CD4-positive, alpha-beta T cell (primary cell): ENCODE results near the gene SIGLEC15. TPM values are rescaled to one million over a fixed set of nuclear protein-coding genes. Genes with fewer than 3 reads are reported as not detected.

Source experiments
- ATAC-seq: fragments of 200-7000 bp; cut with Tn5 transposase; one replicate; pipeline ENCODE4 v1.10.0; 2022; ENCODE audit warnings: mild to moderate bottlenecking; ENCODE audit not compliant: poor library complexity
- CTCF ChIA-PET: fragments of 350-600 bp; sonication (Branson Sonifier 250); formaldehyde crosslinking; loops from one replicate; lab custom pipeline; 2021; ENCODE audit warnings: antibody characterized with exemption, inconsistent platforms; lab: Charles Lee
- POLR2A ChIA-PET: fragments of 350-600 bp; sonication (Branson Sonifier 250); formaldehyde crosslinking; loops from one replicate; lab custom pipeline; 2021; ENCODE audit warnings: antibody characterized with exemption, inconsistent platforms; lab: Charles Lee
- DNase-seq, 14 experiments: peaks; one replicate each; pipeline ENCODE4 v3.0.0-alpha.2; 2013 to 2020; ENCODE audit warnings: mixed read lengths in 2 of 14
- H3K27ac ChIP-seq, 2 donors: one replicate each; pipeline versions ENCODE4 v1.5.1 to v1.7.0; 2013; ENCODE audit warnings: low read length in 2 of 2, low read depth in 1 of 2, mild to moderate bottlenecking in 1 of 2
- H3K27me3 ChIP-seq, 2 experiments: 1 replicate in 1 of 2; 2 replicates in 1 of 2; pipeline versions ENCODE4 v1.6.1 to v1.7.0; 2013; ENCODE audit warnings: low read length in 2 of 2, control low read depth in 1 of 2, mild to moderate bottlenecking in 1 of 2, moderate library complexity in 1 of 2; ENCODE audit not compliant: insufficient read depth in 2 of 2, control insufficient read depth in 1 of 2
- H3K36me3 ChIP-seq: one replicate; pipeline ENCODE4 v1.6.1; 2013; ENCODE audit warnings: low read length, control low read depth; ENCODE audit not compliant: insufficient read depth
- H3K4me1 ChIP-seq: one replicate; pipeline ENCODE4 v1.6.1; 2013; ENCODE audit warnings: low read length, control low read depth; ENCODE audit not compliant: insufficient read depth
- H3K4me3 ChIP-seq: one replicate; pipeline ENCODE4 v1.5.1; 2013; ENCODE audit warnings: mild to moderate bottlenecking, low read length, moderate library complexity
- H3K9me3 ChIP-seq, 2 experiments: 1 replicate in 1 of 2; 2 replicates in 1 of 2; pipeline versions ENCODE4 v1.6.1 to v1.7.0; 2013; ENCODE audit warnings: low read length in 2 of 2, mild to moderate bottlenecking in 2 of 2, control low read depth in 1 of 2, moderate library complexity in 1 of 2; ENCODE audit not compliant: control insufficient read depth in 1 of 2, insufficient read depth in 1 of 2
- H3K27ac Mint-ChIP-seq: one replicate; pipeline ENCODE4 v1.8.0; 2020; ENCODE audit warnings: mixed read lengths
- H3K27me3 Mint-ChIP-seq: one replicate; pipeline ENCODE4 v1.8.0; 2021; ENCODE audit warnings: mixed read lengths
- H3K36me3 Mint-ChIP-seq: one replicate; pipeline ENCODE4 v1.8.0; 2021; ENCODE audit warnings: low read depth, mixed read lengths
- H3K4me1 Mint-ChIP-seq: one replicate; pipeline ENCODE4 v1.8.0; 2021; ENCODE audit warnings: low read depth, mixed read lengths
- H3K4me3 Mint-ChIP-seq: one replicate; pipeline ENCODE4 v1.8.0; 2020; ENCODE audit warnings: mild to moderate bottlenecking, mixed read lengths
- H3K9me3 Mint-ChIP-seq: one replicate; pipeline ENCODE4 v1.8.0; 2020; ENCODE audit warnings: mixed read lengths
- intact Hi-C, 2 experiments: fragments of 100-400 bp; cut with DNase I in 1 of 2; cut with micrococcal nuclease in 1 of 2; formaldehyde crosslinking; loops; one replicate each; pipeline versions ENCODE4 v1.15.1 to v1.9.0; 2023 to 2025; cut with DNase I, micrococcal nuclease
- total RNA-seq, 174 experiments: library from RNA in 2 of 174; stranded (reverse) in 2 of 174; gene quantifications; one replicate each; pipeline ENCODE4 v1.2.3 and lab custom pipeline; 2021 to 2026
- TF ChIP-seq, protein P1 (sequence below): fragments of 200-600 bp; IDR thresholded peaks from one replicate; pipeline ENCODE4 v1.8.0; 2022; ENCODE audit warnings: antibody characterized with exemption, mild to moderate bottlenecking

Gene SIGLEC15
- total RNA-seq, 2 experiments from 2014 or later = not detected

DNA sequence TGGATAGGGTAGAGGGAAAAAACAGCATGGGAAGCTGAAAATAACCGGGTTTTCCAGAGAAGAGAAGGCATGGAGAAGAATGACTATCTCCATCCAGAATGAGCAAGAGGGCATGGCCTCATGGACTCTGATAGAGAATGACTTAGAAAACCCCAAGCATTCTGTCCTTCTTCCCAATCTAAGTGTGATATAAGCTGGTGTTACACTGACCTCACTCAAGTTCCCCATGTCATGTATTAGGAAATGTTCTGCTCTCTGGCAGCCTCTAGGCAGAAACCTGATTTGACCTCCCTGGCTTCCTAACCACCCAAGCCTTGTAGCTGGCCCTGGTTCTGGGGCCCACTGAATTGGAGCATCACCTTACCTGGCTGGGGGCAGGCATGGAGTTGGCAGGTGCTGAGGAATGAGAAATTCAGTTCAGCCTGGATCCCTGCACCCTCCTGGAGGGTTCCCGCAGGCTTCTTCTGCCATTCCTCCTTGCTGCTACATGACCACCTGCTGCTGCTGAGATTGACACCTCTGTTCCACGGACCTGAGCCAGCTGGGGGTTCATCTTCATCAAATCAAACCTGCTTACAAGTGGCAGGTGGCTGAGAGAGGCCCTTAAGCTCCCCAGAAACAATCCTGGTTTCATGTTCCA lies 5.2 kb upstream of the SIGLEC15 start:
- no peak overlapping the region for H3K4me3 ChIP-seq
- H3K9me3 ChIP-seq = no peaks in the 10 kb centered on the region
- peaks cover 23% of the 10 kb centered on the region for H3K27me3 Mint-ChIP-seq
- intact Hi-C loops = no loop called here
- H3K27ac ChIP-seq = no peak overlapping the region
- CTCF ChIA-PET = no interaction called here
- H3K4me1 Mint-ChIP-seq = peaks cover 7% of the 10 kb centered on the region
- H3K27ac Mint-ChIP-seq = no peak overlapping the region
- H3K27me3 ChIP-seq = no peaks in the 10 kb centered on the region
- H3K9me3 Mint-ChIP-seq = peaks cover 3% of the 10 kb centered on the region
- DNase-seq = no peak
- no peak overlapping the region for H3K4me3 Mint-ChIP-seq
- POLR2A ChIA-PET = no interaction called here
- H3K36me3 Mint-ChIP-seq = no peaks in the 10 kb centered on the region
- no peak for ATAC-seq
- H3K36me3 ChIP-seq = no peaks in the 10 kb centered on the region
- peaks cover 5% of the 10 kb centered on the region for H3K4me1 ChIP-seq
- TF ChIP-seq, protein P1, sequence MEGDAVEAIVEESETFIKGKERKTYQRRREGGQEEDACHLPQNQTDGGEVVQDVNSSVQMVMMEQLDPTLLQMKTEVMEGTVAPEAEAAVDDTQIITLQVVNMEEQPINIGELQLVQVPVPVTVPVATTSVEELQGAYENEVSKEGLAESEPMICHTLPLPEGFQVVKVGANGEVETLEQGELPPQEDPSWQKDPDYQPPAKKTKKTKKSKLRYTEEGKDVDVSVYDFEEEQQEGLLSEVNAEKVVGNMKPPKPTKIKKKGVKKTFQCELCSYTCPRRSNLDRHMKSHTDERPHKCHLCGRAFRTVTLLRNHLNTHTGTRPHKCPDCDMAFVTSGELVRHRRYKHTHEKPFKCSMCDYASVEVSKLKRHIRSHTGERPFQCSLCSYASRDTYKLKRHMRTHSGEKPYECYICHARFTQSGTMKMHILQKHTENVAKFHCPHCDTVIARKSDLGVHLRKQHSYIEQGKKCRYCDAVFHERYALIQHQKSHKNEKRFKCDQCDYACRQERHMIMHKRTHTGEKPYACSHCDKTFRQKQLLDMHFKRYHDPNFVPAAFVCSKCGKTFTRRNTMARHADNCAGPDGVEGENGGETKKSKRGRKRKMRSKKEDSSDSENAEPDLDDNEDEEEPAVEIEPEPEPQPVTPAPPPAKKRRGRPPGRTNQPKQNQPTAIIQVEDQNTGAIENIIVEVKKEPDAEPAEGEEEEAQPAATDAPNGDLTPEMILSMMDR = no peak

DNA sequence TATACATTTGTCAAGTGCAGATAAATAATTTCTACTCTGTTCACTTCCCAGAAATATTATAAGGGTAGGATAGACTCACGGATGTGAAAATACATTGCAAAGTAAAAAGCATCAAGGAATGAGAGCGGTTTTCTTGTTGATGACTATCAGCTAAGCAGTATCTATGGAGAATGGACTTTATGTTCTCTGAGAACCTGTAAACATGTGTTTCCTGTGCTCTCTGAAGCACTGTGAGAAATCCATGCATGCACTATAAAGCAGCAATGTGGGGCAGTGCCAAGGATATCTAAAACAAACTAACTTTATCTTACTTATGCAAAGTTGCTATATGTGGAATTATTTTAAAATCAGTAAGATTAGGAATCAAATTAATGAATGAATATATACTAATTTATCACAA lies 4.4 kb upstream of the SIGLEC15 start:
- H3K27ac Mint-ChIP-seq = no peak overlapping the region
- ChIA-PET CTCF (no interaction called here), POLR2A (no interaction called here)
- DNase-seq (no peak), ATAC-seq (no peak)
- no peaks in the 10 kb centered on the region for H3K36me3 ChIP-seq
- H3K9me3 Mint-ChIP-seq = peaks cover 3% of the 10 kb centered on the region
- peaks cover 15% of the 10 kb centered on the region for H3K4me1 Mint-ChIP-seq
- no peak overlapping the region for H3K4me3 ChIP-seq
- H3K27ac ChIP-seq = no peak overlapping the region
- TF ChIP-seq, protein P1 = no peak
- H3K27me3 ChIP-seq = no peaks in the 10 kb centered on the region
- H3K4me1 ChIP-seq = peaks cover 13% of the 10 kb centered on the region
- intact Hi-C loops = no loop called here
- H3K4me3 Mint-ChIP-seq = no peak overlapping the region
- peaks cover 23% of the 10 kb centered on the region for H3K27me3 Mint-ChIP-seq
- no peaks in the 10 kb centered on the region for H3K9me3 ChIP-seq
- no peaks in the 10 kb centered on the region for H3K36me3 Mint-ChIP-seq

DNA sequence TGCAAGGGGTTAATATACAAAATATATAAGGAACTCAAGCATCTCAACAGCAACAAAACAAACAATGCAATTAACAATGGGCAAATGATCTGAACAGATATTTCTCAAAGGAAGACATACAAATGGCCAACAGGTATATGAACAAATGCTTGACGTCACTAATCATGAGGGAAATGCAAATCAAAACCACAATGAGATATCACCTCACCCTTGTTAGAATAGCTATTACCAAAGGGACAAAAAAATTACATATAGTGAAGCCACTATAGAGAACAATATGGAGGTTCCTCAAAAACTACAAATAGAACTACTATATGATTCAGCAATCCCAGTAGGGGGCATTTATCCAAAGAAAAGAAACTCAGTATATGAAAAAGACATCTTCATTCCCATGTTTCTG lies 3.8 kb upstream of the SIGLEC15 start:
- peaks cover 17% of the 10 kb centered on the region for H3K4me1 Mint-ChIP-seq
- Histone ChIP-seq H3K9me3 (no peaks in the 10 kb centered on the region), H3K36me3 (no peaks in the 10 kb centered on the region), H3K27me3 (no peaks in the 10 kb centered on the region), H3K4me3 (no peak overlapping the region), H3K4me1 (peaks cover 16% of the 10 kb centered on the region), H3K27ac (no peak overlapping the region)
- intact Hi-C loops = no loop called here
- TF ChIP-seq, protein P1 = no peak
- POLR2A ChIA-PET = no interaction called here
- H3K27me3 Mint-ChIP-seq = peaks cover 23% of the 10 kb centered on the region
- CTCF ChIA-PET = no interaction called here
- ATAC-seq (no peak), DNase-seq (no peak)
- no peak overlapping the region for H3K27ac Mint-ChIP-seq
- H3K9me3 Mint-ChIP-seq = no peaks in the 10 kb centered on the region
- no peaks in the 10 kb centered on the region for H3K36me3 Mint-ChIP-seq
- no peak overlapping the region for H3K4me3 Mint-ChIP-seq
